Measurements from ENCODE around the gene SH3BP4. TPM values are rescaled to one million over a fixed set of nuclear protein-coding genes. Genes with fewer than 3 reads are reported as not detected.
A peak's percentile ranks its signal among the peaks of the same experiment; 100 is the strongest.

Gene SH3BP4
- total and polyA plus RNA-seq, 2 experiments from 2014 or later, result 59.3 to 100 TPM

GRCh38 chr2:234963773-234964615 lies 12.2 kb downstream of the SH3BP4 start:
- H3K4me1 ChIP-seq (ENCODE audit: insufficient read depth), result peaks cover 63% of the 10 kb centered on the region
- in situ Hi-C loops (cut with MboI), result loop anchor here (25.0 kb wide), 1 partner anchor 402 kb away; no protein-coding TSS in a partner anchor
- no peaks in the 10 kb centered on the region for H3K9me2 ChIP-seq (ENCODE audit: insufficient read depth)
- no peaks in the 10 kb centered on the region for H3K36me3 ChIP-seq (ENCODE audit: low read depth)
- no peak for TF ChIP-seq EZH2 (IDR thresholded peaks at IDR 0.05; ENCODE audit: insufficient read depth, poor library complexity, severe bottlenecking)
- no peak for TF ChIP-seq EZH2phosphoT487 (IDR thresholded peaks at IDR 0.05; ENCODE audit: insufficient read depth, low read depth)
- peaks cover 15% of the 10 kb centered on the region for H4K20me1 ChIP-seq (ENCODE audit: insufficient read depth)
- peak overlapping the region; percentile 63 for H3K9ac ChIP-seq
- peak overlapping the region; percentile 51 for H3K4me3 ChIP-seq
- 26 to 29% methylated on average over 11 of the region's 11 CpGs for WGBS, 2 experiments (ENCODE audit: low coverage in 1 of 2, low lambda C conversion rate in 2 of 2, missing lambda C conversion rate in 2 of 2)
- H3K4me2 ChIP-seq (ENCODE audit: unreplicated experiment), result peak overlapping the region; percentile 62
- H3K79me2 ChIP-seq (ENCODE audit: insufficient read depth), result peaks cover 99% of the 10 kb centered on the region
- no peaks in the 10 kb centered on the region for H3K9me3 ChIP-seq (ENCODE audit: low read depth)
- H2AFZ ChIP-seq, result no peak overlapping the region
- peak; percentile 84 for DNase-seq
- peak overlapping the region; percentile 81 for H3K27ac ChIP-seq
- peaks cover 77% of the 10 kb centered on the region for H3F3A ChIP-seq (ENCODE audit: insufficient read depth)
- H3K27me3 ChIP-seq (replicated peaks; ENCODE audit: insufficient read depth), result no peaks in the 10 kb centered on the region

DNA sequence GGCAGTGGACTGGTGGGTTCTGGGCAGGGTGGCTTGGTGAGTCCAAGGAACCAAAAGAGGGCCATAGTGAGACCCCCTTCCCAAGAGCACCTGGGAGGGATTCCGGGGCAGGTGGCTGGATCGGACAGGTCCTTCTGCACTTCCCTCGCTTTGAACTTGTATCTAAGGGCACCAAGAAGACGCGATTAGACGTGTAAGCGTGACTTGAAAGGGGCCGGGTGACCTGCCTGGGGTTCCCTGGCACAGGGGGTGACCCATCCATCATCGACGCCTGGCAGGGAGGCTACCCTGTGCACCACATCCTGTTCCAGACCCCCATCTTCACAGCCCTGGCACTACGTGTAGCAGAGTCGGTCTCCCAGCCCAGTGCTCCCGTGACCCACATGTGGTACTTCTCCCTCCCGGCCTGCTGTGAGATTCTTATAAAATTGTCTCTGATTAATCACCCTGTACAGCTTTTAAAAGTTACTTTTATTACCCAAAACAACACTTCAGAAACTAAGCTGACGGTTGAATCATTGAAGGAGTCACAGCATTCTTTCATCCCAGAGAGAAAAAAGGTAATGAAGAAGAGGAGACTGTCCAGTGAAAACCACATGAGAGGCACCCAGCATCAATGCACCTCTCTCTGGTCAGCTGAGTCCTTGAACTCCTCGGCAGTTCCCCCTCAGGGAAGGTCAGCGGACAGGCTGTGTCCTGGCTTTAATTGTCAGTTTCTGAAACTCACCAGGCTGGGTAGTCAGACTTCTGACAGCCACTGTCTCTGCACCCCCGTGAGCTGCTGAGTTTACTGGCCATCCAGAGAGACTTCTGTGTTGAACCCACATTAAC lies 13.0 kb downstream of the SH3BP4 start:
- H3K9me3 ChIP-seq (ENCODE audit: low read depth), result no peaks in the 10 kb centered on the region
- peaks cover 17% of the 10 kb centered on the region for H4K20me1 ChIP-seq (ENCODE audit: insufficient read depth)
- 33 to 40% methylated on average over 17 to 18 of the region's 18 CpGs for WGBS, 2 experiments (ENCODE audit: low coverage in 1 of 2, low lambda C conversion rate in 2 of 2, missing lambda C conversion rate in 2 of 2)
- H3F3A ChIP-seq (ENCODE audit: insufficient read depth), result peaks cover 75% of the 10 kb centered on the region
- peaks cover 99% of the 10 kb centered on the region for H3K79me2 ChIP-seq (ENCODE audit: insufficient read depth)
- H3K9me2 ChIP-seq (ENCODE audit: insufficient read depth), result no peaks in the 10 kb centered on the region
- peak; percentile 81 for DNase-seq
- H3K27ac ChIP-seq, result peak overlapping the region; percentile 81
- no peaks in the 10 kb centered on the region for H3K27me3 ChIP-seq (replicated peaks; ENCODE audit: insufficient read depth)
- in situ Hi-C loops (cut with MboI), result loop anchor here (25.0 kb wide), 1 partner anchor 403 kb away; no protein-coding TSS in a partner anchor
- H2AFZ ChIP-seq, result no peak overlapping the region
- H3K4me2 ChIP-seq (ENCODE audit: unreplicated experiment), result peak overlapping the region; percentile 62
- H3K4me1 ChIP-seq (ENCODE audit: insufficient read depth), result peaks cover 67% of the 10 kb centered on the region
- H3K9ac ChIP-seq, result peak overlapping the region; percentile 63
- TF ChIP-seq EZH2phosphoT487 (IDR thresholded peaks at IDR 0.05; ENCODE audit: insufficient read depth, low read depth) (no peak), EZH2 (IDR thresholded peaks at IDR 0.05; ENCODE audit: insufficient read depth, poor library complexity, severe bottlenecking) (no peak)
- H3K4me3 ChIP-seq, result no peak overlapping the region; the same call in 1 of the 2 replicates
- H3K36me3 ChIP-seq (ENCODE audit: low read depth), result 0 out of 2 replicates have a peak, but pooled peaks cover 2% of the 10 kb centered on the region

GRCh38 chr2:234966340-234966739 lies 14.5 kb downstream of the SH3BP4 start:
- Histone ChIP-seq H3K27ac (no peak overlapping the region), H3K79me2 (ENCODE audit: insufficient read depth) (peaks cover 99% of the 10 kb centered on the region), H3K9me2 (ENCODE audit: insufficient read depth) (no peaks in the 10 kb centered on the region), H3K9me3 (ENCODE audit: low read depth) (no peaks in the 10 kb centered on the region), H3K36me3 (ENCODE audit: low read depth) (0 out of 2 replicates have a peak, but pooled peaks cover 7% of the 10 kb centered on the region), H3K4me2 (ENCODE audit: unreplicated experiment) (no peak overlapping the region), H2AFZ (no peak overlapping the region), H3K4me1 (ENCODE audit: insufficient read depth) (peaks cover 63% of the 10 kb centered on the region), H3K4me3 (no peak overlapping the region), H3K9ac (no peak overlapping the region), H3F3A (ENCODE audit: insufficient read depth) (peaks cover 75% of the 10 kb centered on the region), H4K20me1 (ENCODE audit: insufficient read depth) (peaks cover 24% of the 10 kb centered on the region), H3K27me3 (replicated peaks; ENCODE audit: insufficient read depth) (no peaks in the 10 kb centered on the region)
- in situ Hi-C loops (cut with MboI), result loop anchor here (25.0 kb wide), 1 partner anchor 404 kb away; no protein-coding TSS in a partner anchor
- DNase-seq, result no peak
- TF ChIP-seq EZH2phosphoT487 (IDR thresholded peaks at IDR 0.05; ENCODE audit: insufficient read depth, low read depth) (no peak), EZH2 (IDR thresholded peaks at IDR 0.05; ENCODE audit: insufficient read depth, poor library complexity, severe bottlenecking) (no peak)
- 71 to 76% methylated on average over 6 of the region's 6 CpGs for WGBS, 2 experiments (ENCODE audit: low coverage in 1 of 2, low lambda C conversion rate in 2 of 2, missing lambda C conversion rate in 2 of 2)

All from GM23248 (cell line).